GM19324 (cell line): ENCODE results near the gene ELOB.

Experiments used
- ATAC-seq: cut with Tn5 transposase; IDR thresholded peaks from one replicate; pipeline ENCODE4 v1.9.1; 2021; ENCODE audit warnings: mild to moderate bottlenecking, moderate library complexity; ENCODE audit not compliant: unreplicated experiment, low FRiP score

Gene ELOB

GRCh38 chr16:2811703-2812471 is 34.8 kb upstream of the ELOB start:
- no peak for ATAC-seq

- ATAC-seq = no peak
Measured at GRCh38 chr16:2810651-2811050, 33.6 kb upstream of the ELOB start.

GRCh38 chr16:2809149-2809760 is 32.2 kb upstream of the ELOB start:
- no peak for ATAC-seq

- ATAC-seq = no peak
Measured at GRCh38 chr16:2808181-2808580, 31.1 kb upstream of the ELOB start.

GRCh38 chr16:2806286-2806685 is 29.2 kb upstream of the ELOB start:
- no peak for ATAC-seq

GRCh38 chr16:2804728-2805127 is 27.6 kb upstream of the ELOB start:
- ATAC-seq = no peak

- no peak for ATAC-seq
Measured at GRCh38 chr16:2803545-2804195, 26.6 kb upstream of the ELOB start.

GRCh38 chr16:2799859-2800226 is 22.8 kb upstream of the ELOB start:
- ATAC-seq = no peak

GRCh38 chr16:2799205-2799858 is 22.3 kb upstream of the ELOB start:
- no peak for ATAC-seq

GRCh38 chr16:2798723-2799204 is 21.7 kb upstream of the ELOB start:
- ATAC-seq = no peak

- ATAC-seq = no peak
Measured at GRCh38 chr16:2795395-2796143, 18.5 kb upstream of the ELOB start.

- no peak for ATAC-seq
Measured at GRCh38 chr16:2792940-2793339, 15.9 kb upstream of the ELOB start.

GRCh38 chr16:2791174-2791573 is 14.1 kb upstream of the ELOB start:
- no peak for ATAC-seq

- ATAC-seq = no peak
Measured at GRCh38 chr16:2790631-2791030, 13.6 kb upstream of the ELOB start.

GRCh38 chr16:2787961-2788360 is 10.9 kb upstream of the ELOB start:
- no peak for ATAC-seq

GRCh38 chr16:2787406-2787805 is 10.3 kb upstream of the ELOB start, which contains the start of gene PRSS33:
Gene PRSS33, minus strand, starts transcription at chr16:2787560. Its CDS starts 1,013 bp downstream, at chr16:2786547.
- ATAC-seq = no peak

- no peak for ATAC-seq
Measured at GRCh38 chr16:2786826-2787151, 9.7 kb upstream of the ELOB start.

- ATAC-seq = no peak
Measured at GRCh38 chr16:2786061-2786825, 9.2 kb upstream of the ELOB start.

GRCh38 chr16:2785101-2785991 is 8.3 kb upstream of the ELOB start:
- ATAC-seq = no peak
